AG04450 (cell line): ENCODE measurements around the gene SYTL3. TPM values are rescaled to one million over a fixed set of nuclear protein-coding genes. Genes with fewer than 3 reads are reported as not detected.
"Not testable (repeated sequence)": the region's sequence is repeated elsewhere in the genome, so short reads cannot be mapped to it uniquely, and the experiment has no call there.

Experiments used
- CTCF ChIA-PET: fragments of 300-600, 350-600 bp; formaldehyde crosslinking; extraction: SDS; loops from one replicate; lab custom pipeline; 2022; ENCODE audit warnings: antibody characterized with exemption, inconsistent platforms; lab: Charles Lee
- POLR2A ChIA-PET: fragments of 350-600 bp; formaldehyde crosslinking; extraction: SDS; loops from one replicate; lab custom pipeline; 2021; ENCODE audit warnings: antibody characterized with exemption, inconsistent platforms; lab: Yijun Ruan, JAX
- DNase-seq: peaks from one replicate; pipeline ENCODE4 v3.0.0-alpha.2; 2011; ENCODE audit warnings: low read depth, low spot score
- H3K27ac ChIP-seq: one replicate; pipeline ENCODE4 v1.5.1; 2012; ENCODE audit warnings: low read depth, low read length, control low read depth
- H3K27me3 ChIP-seq: one replicate; pipeline ENCODE4 v1.6.0; 2012; ENCODE audit warnings: low read length; ENCODE audit not compliant: control insufficient read depth, insufficient read depth
- H3K4me3 ChIP-seq: 2 replicates; pipeline ENCODE4 v1.5.1; 2011; ENCODE audit warnings: mild to moderate bottlenecking, low read depth, low read length, control low read depth
- H3K9me3 ChIP-seq: 2 replicates; pipeline ENCODE4 v1.5.1; 2012; ENCODE audit warnings: low read length; ENCODE audit not compliant: control insufficient read depth, insufficient read depth
- polyA plus RNA-seq: library from polyadenylated mRNA; depleted of rRNA; stranded (reverse); fragments of >200 nt; gene quantifications from 2 replicates; pipeline ENCODE4 v1.2.3, GENCODE V29; 2011
- TF ChIP-seq, protein P1 (sequence below): IDR thresholded peaks from 2 replicates; pipeline ENCODE4 v1.5.1; 2011; ENCODE audit warnings: low read depth, low read length, control low read depth, inconsistent platforms

SYTL3 gene
- polyA plus RNA-seq, 1 experiment: 1.6 TPM

DNA sequence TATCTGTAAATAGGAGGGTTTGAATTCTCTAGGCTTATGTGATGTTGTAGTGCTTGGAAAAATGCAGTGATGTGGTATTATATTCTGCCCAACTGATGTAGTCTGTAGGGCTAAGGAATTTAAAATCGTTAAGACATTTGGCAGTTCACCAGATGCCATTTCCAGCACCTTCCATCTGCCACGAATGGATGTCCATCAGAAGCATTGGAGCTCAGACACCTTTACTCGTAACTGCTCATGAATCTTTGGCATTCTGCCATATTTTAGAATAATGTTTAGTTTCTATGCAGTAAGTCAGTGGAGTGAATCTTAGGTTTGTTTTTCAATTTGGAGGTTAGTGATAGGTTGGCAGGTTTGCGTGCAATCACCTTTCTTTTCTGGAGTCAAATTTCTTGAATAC, 2.4 kb upstream of the SYTL3 start:
- no peaks in the 10 kb centered on the region for H3K9me3 ChIP-seq
- H3K27ac ChIP-seq: no peak overlapping the region
- TF ChIP-seq, protein P1, sequence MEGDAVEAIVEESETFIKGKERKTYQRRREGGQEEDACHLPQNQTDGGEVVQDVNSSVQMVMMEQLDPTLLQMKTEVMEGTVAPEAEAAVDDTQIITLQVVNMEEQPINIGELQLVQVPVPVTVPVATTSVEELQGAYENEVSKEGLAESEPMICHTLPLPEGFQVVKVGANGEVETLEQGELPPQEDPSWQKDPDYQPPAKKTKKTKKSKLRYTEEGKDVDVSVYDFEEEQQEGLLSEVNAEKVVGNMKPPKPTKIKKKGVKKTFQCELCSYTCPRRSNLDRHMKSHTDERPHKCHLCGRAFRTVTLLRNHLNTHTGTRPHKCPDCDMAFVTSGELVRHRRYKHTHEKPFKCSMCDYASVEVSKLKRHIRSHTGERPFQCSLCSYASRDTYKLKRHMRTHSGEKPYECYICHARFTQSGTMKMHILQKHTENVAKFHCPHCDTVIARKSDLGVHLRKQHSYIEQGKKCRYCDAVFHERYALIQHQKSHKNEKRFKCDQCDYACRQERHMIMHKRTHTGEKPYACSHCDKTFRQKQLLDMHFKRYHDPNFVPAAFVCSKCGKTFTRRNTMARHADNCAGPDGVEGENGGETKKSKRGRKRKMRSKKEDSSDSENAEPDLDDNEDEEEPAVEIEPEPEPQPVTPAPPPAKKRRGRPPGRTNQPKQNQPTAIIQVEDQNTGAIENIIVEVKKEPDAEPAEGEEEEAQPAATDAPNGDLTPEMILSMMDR: no peak
- POLR2A ChIA-PET: no interaction called here
- H3K4me3 ChIP-seq: no peak overlapping the region
- DNase-seq: no peak
- CTCF ChIA-PET: interaction anchor here (0.7 to 1.1 kb wide), 2 partner anchors 12 to 44 kb away, joined by 3 read pairs; no protein-coding TSS in a partner anchor
- H3K27me3 ChIP-seq: no peaks in the 10 kb centered on the region

GRCh38 chr6:158648682-158649131, 1.1 kb upstream of the SYTL3 start:
- ChIA-PET CTCF (interaction anchor here (1.5 to 2.9 kb wide), 4 partner anchors 11 to 428 kb away, joined by 5 to 17 read pairs (median 8); no protein-coding TSS in a partner anchor), POLR2A (no interaction called here)
- no peak overlapping the region for H3K4me3 ChIP-seq

GRCh38 chr6:158651981-158652737, 2.3 kb downstream of the SYTL3 start:
- DNase-seq, POLR2A ChIA-PET, H3K9me3 ChIP-seq, CTCF ChIA-PET, H3K27ac ChIP-seq, H3K4me3 ChIP-seq, H3K27me3 ChIP-seq: not testable (repeated sequence)

More at GRCh38 chr6:158648682-158649131, 1.1 kb upstream of the SYTL3 start:
- Histone ChIP-seq H3K9me3 (no peaks in the 10 kb centered on the region), H3K27ac (peak overlapping the region; percentile 89), H3K27me3 (no peaks in the 10 kb centered on the region)
- peak; percentile 78 for DNase-seq
- TF ChIP-seq, protein P1: no peak

- H3K27me3 ChIP-seq: no peaks in the 10 kb centered on the region
- TF ChIP-seq, protein P1: no peak
- ChIA-PET POLR2A (interaction anchor here (1.3 kb wide), 1 partner anchor 12 kb away, joined by 3 read pairs; no protein-coding TSS in a partner anchor), CTCF (no interaction called here)
- no peaks in the 10 kb centered on the region for H3K9me3 ChIP-seq
- H3K27ac ChIP-seq: peak overlapping the region; percentile 92
- no peak for DNase-seq
- H3K4me3 ChIP-seq: no peak overlapping the region
Observed at GRCh38 chr6:158653577-158654354, 3.9 kb downstream of the SYTL3 start.

GRCh38 chr6:158654498-158654897, 4.6 kb downstream of the SYTL3 start:
- H3K27me3 ChIP-seq: no peaks in the 10 kb centered on the region
- POLR2A ChIA-PET: interaction anchor here (1.0 to 1.8 kb wide), 3 partner anchors 9 to 37 kb away, joined by 3 to 12 read pairs (median 3); partner anchors contain the start of gene DYNLT1
- H3K9me3 ChIP-seq: no peaks in the 10 kb centered on the region
- peak overlapping the region; percentile 92 for H3K27ac ChIP-seq
- TF ChIP-seq, protein P1: no peak
- CTCF ChIA-PET: interaction anchor here (1.0 kb wide), 1 partner anchor 37 kb away, joined by 5 read pairs; no protein-coding TSS in a partner anchor
- H3K4me3 ChIP-seq: no peak overlapping the region
- no peak for DNase-seq
